ENCODE results near the gene ABCB8. TPM values are rescaled to one million over a fixed set of nuclear protein-coding genes. Genes with fewer than 3 reads are reported as not detected.

Gene ABCB8
- total RNA-seq, 2 experiments from 2014 or later: 57.0 to 62.2 TPM

DNA sequence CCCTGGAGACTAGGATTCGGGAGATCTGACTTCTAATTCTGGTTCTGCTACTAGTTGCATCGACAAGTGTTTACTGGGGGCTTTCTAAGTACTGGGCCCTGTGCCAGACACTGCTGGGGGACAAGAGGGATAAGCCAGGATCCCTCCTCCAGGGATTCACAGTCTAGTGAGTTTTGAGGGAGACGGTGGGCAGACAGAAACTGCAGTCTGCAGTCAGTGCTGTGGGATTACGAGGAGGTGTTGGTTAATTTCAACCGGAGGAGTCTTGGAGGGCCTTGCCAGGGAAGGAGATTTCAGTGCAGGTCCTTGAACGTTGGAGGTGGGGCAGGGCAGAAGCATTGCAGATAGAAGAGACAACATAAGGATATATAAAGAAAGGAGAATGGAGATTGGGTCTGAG lies 46.6 kb upstream of the ABCB8 start:
- POLR2A ChIA-PET: no interaction called here
- CTCF ChIA-PET: no interaction called here
- H3K9me3 ChIP-seq (ENCODE audit: control insufficient read depth in 1 of 2, insufficient read depth in 1 of 2, low read length in 2 of 2): peaks cover 0 to 9% of the 10 kb centered on the region in 2 experiments
- peaks cover 39% of the 10 kb centered on the region for H3K4me1 ChIP-seq (ENCODE audit: insufficient read depth, low read length)
- H3K36me3 ChIP-seq (ENCODE audit: insufficient read depth, low read length): no peaks in the 10 kb centered on the region
- Mint-ChIP-seq H3K4me1 (ENCODE audit: low read depth) (peaks cover 33% of the 10 kb centered on the region), H3K4me3 (no peak overlapping the region), H3K27me3 (peaks cover 55% of the 10 kb centered on the region), H3K27ac (no peak overlapping the region), H3K36me3 (ENCODE audit: low read depth) (no peaks in the 10 kb centered on the region), H3K9me3 (no peaks in the 10 kb centered on the region)
- H3K4me3 ChIP-seq (ENCODE audit: low read length): no peak overlapping the region
- peaks cover 27% of the 10 kb centered on the region in 2 experiments for H3K27me3 ChIP-seq (ENCODE audit: control insufficient read depth in 1 of 2, insufficient read depth in 2 of 2, low read length in 2 of 2)
- H3K27ac ChIP-seq (ENCODE audit: low read depth in 1 of 2, low read length in 2 of 2): no peak overlapping the region
- intact Hi-C loops (cut with DNase I, micrococcal nuclease): loop anchor here in 1 of 2 experiments (10.0 kb wide), 1 partner anchor 1267 kb away; a partner anchor contains a TSS
- no peak for ATAC-seq (ENCODE audit: poor library complexity)
- TF ChIP-seq, protein P1, sequence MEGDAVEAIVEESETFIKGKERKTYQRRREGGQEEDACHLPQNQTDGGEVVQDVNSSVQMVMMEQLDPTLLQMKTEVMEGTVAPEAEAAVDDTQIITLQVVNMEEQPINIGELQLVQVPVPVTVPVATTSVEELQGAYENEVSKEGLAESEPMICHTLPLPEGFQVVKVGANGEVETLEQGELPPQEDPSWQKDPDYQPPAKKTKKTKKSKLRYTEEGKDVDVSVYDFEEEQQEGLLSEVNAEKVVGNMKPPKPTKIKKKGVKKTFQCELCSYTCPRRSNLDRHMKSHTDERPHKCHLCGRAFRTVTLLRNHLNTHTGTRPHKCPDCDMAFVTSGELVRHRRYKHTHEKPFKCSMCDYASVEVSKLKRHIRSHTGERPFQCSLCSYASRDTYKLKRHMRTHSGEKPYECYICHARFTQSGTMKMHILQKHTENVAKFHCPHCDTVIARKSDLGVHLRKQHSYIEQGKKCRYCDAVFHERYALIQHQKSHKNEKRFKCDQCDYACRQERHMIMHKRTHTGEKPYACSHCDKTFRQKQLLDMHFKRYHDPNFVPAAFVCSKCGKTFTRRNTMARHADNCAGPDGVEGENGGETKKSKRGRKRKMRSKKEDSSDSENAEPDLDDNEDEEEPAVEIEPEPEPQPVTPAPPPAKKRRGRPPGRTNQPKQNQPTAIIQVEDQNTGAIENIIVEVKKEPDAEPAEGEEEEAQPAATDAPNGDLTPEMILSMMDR (IDR thresholded peaks at IDR 0.05): no peak
- DNase-seq: no peak

DNA sequence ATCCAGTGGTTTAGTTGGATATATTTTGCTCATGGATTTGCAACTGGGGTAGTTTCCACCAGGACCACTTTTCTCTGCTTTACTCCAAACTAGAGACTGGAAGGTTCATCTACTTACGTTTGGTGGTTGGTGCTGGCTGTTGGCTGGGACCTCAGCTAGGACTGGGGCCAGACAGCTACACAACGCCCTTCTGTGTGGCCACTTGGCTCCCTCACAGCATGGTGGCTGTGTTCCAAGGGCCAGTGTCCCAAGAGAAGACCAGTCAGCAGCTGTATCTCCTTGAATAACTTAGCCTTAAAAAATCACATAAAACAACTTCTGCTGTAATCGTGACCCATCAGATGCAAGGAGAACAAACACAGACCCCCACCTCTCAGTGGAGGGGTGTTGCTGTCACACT lies 45.9 kb upstream of the ABCB8 start:
- intact Hi-C loops (cut with DNase I, micrococcal nuclease): loop anchor here in 1 of 2 experiments (10.0 kb wide), 1 partner anchor 1268 kb away; a partner anchor contains a TSS
- Mint-ChIP-seq H3K27me3 (peaks cover 48% of the 10 kb centered on the region), H3K4me1 (ENCODE audit: low read depth) (peaks cover 26% of the 10 kb centered on the region)

DNA sequence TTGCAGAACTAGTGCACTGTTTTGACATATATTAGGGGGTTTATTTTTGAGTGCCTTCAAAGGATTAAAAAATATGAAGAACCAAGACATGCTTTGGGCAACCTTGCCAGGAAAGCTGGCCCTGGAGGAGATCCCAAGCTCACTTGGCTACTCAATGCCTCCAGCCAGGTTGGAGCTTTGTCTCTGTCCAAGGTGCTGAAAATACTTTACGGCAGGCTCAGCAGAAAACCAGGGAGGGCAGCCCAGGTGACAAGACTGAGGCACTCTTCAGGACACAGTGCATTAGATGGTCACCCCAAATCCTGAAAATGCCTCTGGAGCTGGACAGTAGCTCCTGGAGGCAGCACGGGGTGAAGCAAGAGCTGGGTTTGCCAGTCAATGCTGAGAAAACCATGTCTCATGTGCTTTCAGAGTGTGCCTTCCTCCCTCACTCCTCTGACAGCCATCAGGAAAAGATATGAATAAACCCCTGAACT lies 44.3 kb upstream of the ABCB8 start:
- POLR2A ChIA-PET: interaction anchor here (1.0 to 3.5 kb wide), 4 partner anchors 9 to 85 kb away, joined by 3 to 20 read pairs (median 8); no protein-coding TSS in a partner anchor
- Mint-ChIP-seq H3K27ac (no peak overlapping the region), H3K27me3 (peaks cover 40% of the 10 kb centered on the region), H3K36me3 (ENCODE audit: low read depth) (no peaks in the 10 kb centered on the region), H3K4me3 (no peak overlapping the region), H3K9me3 (no peaks in the 10 kb centered on the region), H3K4me1 (ENCODE audit: low read depth) (peaks cover 30% of the 10 kb centered on the region)
- Histone ChIP-seq H3K9me3 (ENCODE audit: control insufficient read depth in 1 of 2, insufficient read depth in 1 of 2, low read length in 2 of 2) (peaks cover 0 to 11% of the 10 kb centered on the region in 2 experiments), H3K4me3 (ENCODE audit: low read length) (no peak overlapping the region), H3K27ac (ENCODE audit: low read depth in 1 of 2, low read length in 2 of 2) (no peak overlapping the region), H3K36me3 (ENCODE audit: insufficient read depth, low read length) (no peaks in the 10 kb centered on the region), H3K27me3 (ENCODE audit: control insufficient read depth in 1 of 2, insufficient read depth in 2 of 2, low read length in 2 of 2) (peaks cover 12 to 14% of the 10 kb centered on the region in 2 experiments), H3K4me1 (ENCODE audit: insufficient read depth, low read length) (peaks cover 42% of the 10 kb centered on the region)
- peak in 4 of 14 experiments; percentile 43 to 77 (median 66) for DNase-seq
- TF ChIP-seq, protein P1 (IDR thresholded peaks at IDR 0.05): no peak
- intact Hi-C loops (cut with DNase I, micrococcal nuclease): loop anchor here in 1 of 2 experiments (10.0 kb wide), 1 partner anchor 1269 kb away; a partner anchor contains a TSS
- no peak for ATAC-seq (ENCODE audit: poor library complexity)
- CTCF ChIA-PET: interaction anchor here (1.4 to 3.2 kb wide), 4 partner anchors 9 to 34 kb away, joined by 5 to 28 read pairs (median 16); no protein-coding TSS in a partner anchor

More for the DNA sequence above, 45.9 kb upstream of the ABCB8 start:
- no peaks in the 10 kb centered on the region for H3K9me3 Mint-ChIP-seq
- no peak overlapping the region for H3K27ac ChIP-seq (ENCODE audit: low read depth in 1 of 2, low read length in 2 of 2)
- H3K9me3 ChIP-seq (ENCODE audit: control insufficient read depth in 1 of 2, insufficient read depth in 1 of 2, low read length in 2 of 2): peaks cover 0 to 9% of the 10 kb centered on the region in 2 experiments
- TF ChIP-seq, protein P1 (IDR thresholded peaks at IDR 0.05): no peak
- H3K27ac Mint-ChIP-seq: no peak overlapping the region
- DNase-seq (no peak), ATAC-seq (ENCODE audit: poor library complexity) (no peak)
- H3K36me3 Mint-ChIP-seq (ENCODE audit: low read depth): no peaks in the 10 kb centered on the region
- ChIA-PET POLR2A (no interaction called here), CTCF (no interaction called here)
- no peaks in the 10 kb centered on the region for H3K36me3 ChIP-seq (ENCODE audit: insufficient read depth, low read length)
- H3K27me3 ChIP-seq (ENCODE audit: control insufficient read depth in 1 of 2, insufficient read depth in 2 of 2, low read length in 2 of 2): peaks cover 20% of the 10 kb centered on the region in 2 experiments
- H3K4me1 ChIP-seq (ENCODE audit: insufficient read depth, low read length): peaks cover 37% of the 10 kb centered on the region
- no peak overlapping the region for H3K4me3 ChIP-seq (ENCODE audit: low read length)
- H3K4me3 Mint-ChIP-seq: no peak overlapping the region
